Psoas muscle (tissue), 8 donors: ENCODE measurements around the gene SAMD9. TPM values are rescaled to one million over a fixed set of nuclear protein-coding genes. Genes with fewer than 3 reads are reported as not detected.
A peak's percentile ranks its signal among the peaks of the same experiment; 100 is the strongest.

Experiments
- ATAC-seq, 4 donors: fragments of 200-7000 bp; cut with Tn5 transposase; one replicate each; pipeline ENCODE4 v1.9.1; 2020; ENCODE audit warnings: moderate library complexity in 3 of 4, mild to moderate bottlenecking in 2 of 4
- DNase-seq, 2 donors: peaks; one replicate each; pipeline ENCODE4 v3.0.0-alpha.2; 2020
- H3K27ac ChIP-seq: fragments of 200-600 bp; one replicate; pipeline ENCODE4 v1.8.0; 2022
- H3K27me3 ChIP-seq, 3 donors: fragments of 200-600 bp in 1 of 3; one replicate each; pipeline versions ENCODE4 v1.6.1 to v1.8.0; 2013 to 2022; ENCODE audit warnings: low read length in 2 of 3, mild to moderate bottlenecking in 2 of 3, moderate library complexity in 1 of 3; ENCODE audit not compliant: insufficient read depth in 3 of 3
- H3K36me3 ChIP-seq, 2 donors: fragments of 200-600 bp in 1 of 2; one replicate each; pipeline versions ENCODE4 v1.6.1 to v1.8.0; 2013 to 2022; ENCODE audit warnings: low read depth in 1 of 2, mild to moderate bottlenecking in 1 of 2, moderate library complexity in 1 of 2; ENCODE audit not compliant: insufficient read depth in 1 of 2
- H3K4me1 ChIP-seq: fragments of 200-600 bp; one replicate; pipeline ENCODE4 v1.8.0; 2022
- H3K4me3 ChIP-seq: fragments of 200-600 bp; one replicate; pipeline ENCODE4 v1.8.0; 2022; ENCODE audit warnings: mild to moderate bottlenecking
- H3K9me3 ChIP-seq: fragments of 200-600 bp; one replicate; pipeline ENCODE4 v1.8.0; 2022
- CTCF ChIP-seq: fragments of 200-600 bp; IDR thresholded peaks from one replicate; pipeline ENCODE4 v1.8.0; 2022; ENCODE audit warnings: antibody characterized with exemption
- WGBS, 3 donors: extraction: QIAGEN DNeasy Blood & Tissue Kit; methylation state at CpG; one replicate each; pipeline versions ENCODE4 v1.1.6 to v1.1.7; 2013; 5-methylcytosine and 5-hydroxymethylcytosine counted together
- intact Hi-C, 2 donors: fragments of 100-400 bp; cut with DNase I; formaldehyde crosslinking; loops; one replicate each; pipeline versions ENCODE4 v1.11.0 to v1.14.2; 2022
- polyA plus RNA-seq, 3 donors: library from polyadenylated mRNA; stranded (reverse); fragments of 200-250 nt; gene quantifications; one replicate each; pipeline ENCODE4 v1.2.3, GENCODE V29; 2013
- total RNA-seq, 4 donors: library from RNA; stranded (reverse); fragmentation: NEBNext Ultra II Directional in 2 of 4; extraction: Animal tissue kit (Norgen Biotek cat#: 25700) in 2 of 4; gene quantifications; one replicate each; pipeline versions ENCODE4 v1.2.1 to v1.2.4, GENCODE V29; 2021 to 2023
- donor health status: healthy with polysubstance abuse.
- donor health status: DM: no; HTN: no; CAD: no; lungs with moderate emphysema.
- donor health status: Bipolar disorder and iron deficiency.
- donor health status: healthy.
- donor health status: DM: yes; HTN: yes; CAD: no.
- donor health status: DM: no; HTN: no; CAD: no.
- donor health status: DM: no; HTN: no; CAD: no.
- donor health status: DM: yes; HTN: yes; CAD: no.

Gene SAMD9
- total and polyA plus RNA-seq, 7 donors = 0.53 to 2.3 (median 0.93) TPM

GRCh38 chr7:93160410-93160809 is 42.6 kb upstream of the SAMD9 start:
- no peak for ATAC-seq
- Histone ChIP-seq H3K9me3 (no peaks in the 10 kb centered on the region), H3K36me3 (no peaks in the 10 kb centered on the region), H3K4me1 (no peaks in the 10 kb centered on the region), H3K4me3 (no peak overlapping the region), H3K27ac (no peak overlapping the region), H3K27me3 (no peaks in the 10 kb centered on the region)
- TF ChIP-seq CTCF = no peak
- intact Hi-C loops = no loop called here
- no peak for DNase-seq
- 53 to 62% (median 62%) methylated on average over 1 of the region's 1 CpG for WGBS, 3 donors

GRCh38 chr7:93159490-93159889 is 41.7 kb upstream of the SAMD9 start:
- H3K9me3 ChIP-seq = no peaks in the 10 kb centered on the region
- WGBS, 3 donors = 65 to 67% (median 66%) methylated on average over 3 of the region's 3 CpGs
- intact Hi-C loops = no loop called here
- no peaks in the 10 kb centered on the region for H3K4me1 ChIP-seq
- ATAC-seq (no peak), DNase-seq (no peak)
- no peaks in the 10 kb centered on the region for H3K27me3 ChIP-seq
- no peak overlapping the region for H3K27ac ChIP-seq
- no peak overlapping the region for H3K4me3 ChIP-seq
- no peak for TF ChIP-seq CTCF
- H3K36me3 ChIP-seq = no peaks in the 10 kb centered on the region

- H3K4me1 ChIP-seq = no peaks in the 10 kb centered on the region
- DNase-seq = no peak
- WGBS, 3 donors = 37 to 59% (median 41%) methylated on average over 1 of the region's 1 CpG
- intact Hi-C loops = no loop called here
- H3K4me3 ChIP-seq = no peak overlapping the region
- no peak for ATAC-seq
- no peak for TF ChIP-seq CTCF
- H3K9me3 ChIP-seq = no peaks in the 10 kb centered on the region
- H3K27me3 ChIP-seq = no peaks in the 10 kb centered on the region
- H3K36me3 ChIP-seq = no peaks in the 10 kb centered on the region
- no peak overlapping the region for H3K27ac ChIP-seq
Observed at GRCh38 chr7:93156884-93157283, 39.1 kb upstream of the SAMD9 start.

- Histone ChIP-seq H3K36me3 (no peaks in the 10 kb centered on the region), H3K4me1 (peaks cover 15% of the 10 kb centered on the region), H3K27ac (no peak overlapping the region), H3K9me3 (no peaks in the 10 kb centered on the region), H3K27me3 (no peaks in the 10 kb centered on the region), H3K4me3 (no peak overlapping the region)
- DNase-seq = no peak
- intact Hi-C loops = no loop called here
- ATAC-seq = no peak
- no peak for TF ChIP-seq CTCF
- 89 to 96% (median 90%) methylated on average over 1 of the region's 1 CpG for WGBS, 3 donors
Observed at GRCh38 chr7:93150200-93150835, 32.5 kb upstream of the SAMD9 start.

GRCh38 chr7:93148727-93149126 is 30.9 kb upstream of the SAMD9 start:
- 74 to 84% (median 76%) methylated on average over 3 of the region's 3 CpGs for WGBS, 3 donors

More at GRCh38 chr7:93148727-93149126, 30.9 kb upstream of the SAMD9 start:
- Histone ChIP-seq H3K4me1 (peaks cover 15% of the 10 kb centered on the region), H3K4me3 (peak overlapping the region; percentile 54), H3K9me3 (no peaks in the 10 kb centered on the region), H3K27me3 (no peaks in the 10 kb centered on the region), H3K36me3 (peaks cover 2 to 3% of the 10 kb centered on the region in 2 donors), H3K27ac (peak overlapping the region; percentile 11)
- intact Hi-C loops = no loop called here
- no peak for TF ChIP-seq CTCF
- DNase-seq = no peak
- ATAC-seq = no peak
